ENCODE results near the gene UPF3A.
A peak's percentile ranks its signal among the peaks of the same experiment; 100 is the strongest.
"Not testable (repeated sequence)": the region's sequence is repeated elsewhere in the genome, so short reads cannot be mapped to it uniquely, and the experiment has no call there.

UPF3A gene

DNA sequence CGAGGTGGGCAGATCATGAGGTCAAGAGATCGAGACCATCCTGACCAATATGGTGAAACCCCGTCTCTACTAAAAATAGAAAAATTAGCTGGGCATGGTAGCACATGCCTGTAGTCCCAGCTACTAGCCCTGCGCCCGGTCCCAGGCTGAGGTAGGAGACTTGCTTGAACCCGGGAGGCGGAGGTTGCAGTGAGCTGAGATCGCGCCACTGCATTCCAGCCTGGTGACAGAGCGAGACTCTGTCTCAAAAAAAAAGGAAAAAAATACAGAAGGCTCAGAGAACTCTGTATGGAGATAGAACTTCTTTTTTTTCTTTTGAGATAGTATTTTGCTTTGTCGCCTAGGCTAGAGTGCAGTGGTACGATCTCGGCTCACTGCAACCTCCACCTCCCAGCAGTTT lies 17.1 kb upstream of the UPF3A start:
- DNase-seq, result not testable (repeated sequence)

- DNase-seq, result no peak
Measured at GRCh38 chr13:114264886-114265611, 16.4 kb upstream of the UPF3A start.

DNA sequence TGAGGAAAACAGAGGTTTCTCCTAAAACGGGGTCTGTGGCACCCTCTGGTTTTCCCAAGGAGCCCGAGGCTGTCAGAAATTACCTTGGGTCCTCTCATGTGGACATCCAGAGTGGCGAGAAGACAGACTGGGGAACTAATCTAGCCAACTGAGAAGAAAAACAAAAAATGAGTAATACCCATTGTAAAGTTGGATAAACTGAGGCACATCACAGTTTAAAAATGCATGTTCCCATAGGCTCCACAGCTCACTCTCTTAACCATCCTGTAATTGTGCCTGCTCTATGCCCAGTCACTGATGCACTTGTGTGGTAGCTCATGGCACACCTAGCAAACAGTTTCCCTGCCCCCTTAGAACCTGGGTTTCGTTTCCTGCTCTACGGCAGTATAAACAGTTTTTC lies 15.2 kb upstream of the UPF3A start:
- no peak for DNase-seq

GRCh38 chr13:114268344-114269280 lies 12.8 kb upstream of the UPF3A start:
- no peak for DNase-seq

DNA sequence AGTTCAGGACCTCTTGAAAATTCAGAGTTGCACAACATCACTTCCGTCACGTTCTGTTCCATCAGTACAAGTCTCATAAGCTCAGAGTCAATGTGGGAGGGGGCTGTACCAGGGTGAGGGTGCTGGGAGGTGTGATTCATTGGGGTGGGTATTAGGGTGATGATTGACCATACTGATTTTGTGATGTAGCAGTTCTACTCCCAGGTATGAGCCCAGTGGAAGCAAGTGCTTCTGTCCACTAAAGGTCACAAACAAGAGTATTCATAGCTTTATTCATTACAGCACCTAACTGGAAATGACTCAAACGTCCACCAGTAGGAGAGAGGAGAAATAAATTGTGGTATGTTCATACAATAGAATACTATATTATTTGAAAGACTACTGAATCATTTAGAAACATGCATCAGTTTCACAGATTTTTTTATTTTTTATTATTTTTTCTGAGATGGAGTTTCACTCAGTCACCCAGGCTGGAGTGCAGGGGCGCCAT lies 12.1 kb upstream of the UPF3A start:
- no peak for DNase-seq

- no peak for DNase-seq
Measured at GRCh38 chr13:114272977-114273376, 8.4 kb upstream of the UPF3A start.

DNA sequence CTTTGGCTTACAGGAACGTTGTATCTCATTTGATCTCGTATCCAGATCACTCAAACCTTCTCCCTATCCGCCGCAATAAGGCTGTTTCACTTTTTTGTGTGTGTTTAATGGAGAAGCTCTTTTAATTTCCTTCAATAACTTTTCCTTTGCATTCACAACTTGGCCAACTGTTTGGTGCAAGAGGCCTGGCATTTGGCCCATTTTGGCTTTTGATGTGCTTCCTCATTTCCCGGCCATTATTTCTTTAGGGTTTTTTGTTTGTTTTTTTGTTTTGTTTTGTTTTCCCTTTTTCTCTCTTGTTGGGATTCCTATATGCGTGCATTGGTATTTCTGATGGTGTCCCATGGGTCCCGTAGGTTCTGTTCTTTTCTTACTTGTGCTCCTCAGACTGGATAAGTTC lies 6.1 kb upstream of the UPF3A start:
- DNase-seq, result no peak

- no peak for DNase-seq
Measured at GRCh38 chr13:114279146-114279545, 2.3 kb upstream of the UPF3A start.

DNA sequence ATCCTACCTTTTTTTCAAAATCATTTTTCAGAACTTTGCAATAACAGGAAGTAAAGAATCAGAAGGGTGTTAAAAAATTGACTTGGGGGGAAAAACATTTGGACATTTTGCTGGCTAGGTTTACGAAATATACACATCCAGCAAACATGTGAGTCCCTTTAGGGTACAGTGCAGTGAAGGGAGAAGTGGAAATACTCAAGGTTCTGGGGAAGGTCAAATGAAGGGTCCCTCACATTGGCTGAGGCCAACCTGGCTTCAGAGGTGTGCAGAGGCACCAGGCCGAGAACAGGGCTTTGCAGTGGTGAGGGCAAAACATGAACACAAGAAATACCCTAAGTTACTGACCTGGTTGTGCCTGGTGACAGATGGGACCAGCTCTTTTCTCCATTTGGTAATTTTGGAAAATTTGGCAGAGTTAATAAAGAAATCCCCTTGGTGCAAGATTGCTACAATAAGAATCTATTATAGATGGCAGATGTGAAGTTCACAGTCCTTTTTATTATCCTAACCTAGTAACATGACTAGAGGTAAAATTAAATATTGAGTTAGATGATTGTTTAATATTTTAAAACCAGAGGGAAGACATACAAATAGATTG lies 1.5 kb upstream of the UPF3A start:
- DNase-seq, result no peak

DNA sequence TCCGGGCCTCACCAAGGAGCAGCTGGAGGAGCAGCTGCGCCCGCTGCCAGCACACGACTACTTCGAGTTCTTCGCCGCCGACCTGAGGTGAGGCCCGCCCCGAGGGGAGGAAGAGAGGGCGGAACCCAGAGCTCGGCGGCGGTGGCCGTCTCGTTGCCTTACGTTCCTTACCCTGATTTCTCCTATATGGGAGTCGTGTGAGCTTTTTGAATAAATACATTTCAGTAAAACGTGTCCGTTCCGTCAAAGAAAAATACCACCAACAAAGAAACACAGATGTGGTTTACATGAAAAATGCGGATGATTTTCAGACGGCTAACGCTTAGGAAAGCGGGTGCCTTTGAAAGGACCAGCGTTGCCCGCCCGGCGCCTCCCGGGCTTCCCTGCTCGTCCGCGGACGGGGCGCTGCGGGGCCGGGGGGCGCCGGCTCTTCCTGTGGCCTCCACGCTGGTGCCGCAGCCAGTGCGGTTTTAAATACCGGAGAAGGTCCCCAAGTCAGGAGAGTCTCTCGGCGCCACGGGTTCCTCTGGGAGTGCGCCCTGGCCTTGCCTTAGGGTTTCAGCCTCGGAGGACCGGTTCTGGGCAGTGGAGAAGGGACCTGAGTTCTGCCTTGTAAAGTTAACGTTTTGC lies 755 bp downstream of the UPF3A start:
- peak in 1 of 2 donors; percentile 40 for DNase-seq

GRCh38 chr13:114283576-114283975 lies 2.2 kb downstream of the UPF3A start:
- DNase-seq, result no peak

DNA sequence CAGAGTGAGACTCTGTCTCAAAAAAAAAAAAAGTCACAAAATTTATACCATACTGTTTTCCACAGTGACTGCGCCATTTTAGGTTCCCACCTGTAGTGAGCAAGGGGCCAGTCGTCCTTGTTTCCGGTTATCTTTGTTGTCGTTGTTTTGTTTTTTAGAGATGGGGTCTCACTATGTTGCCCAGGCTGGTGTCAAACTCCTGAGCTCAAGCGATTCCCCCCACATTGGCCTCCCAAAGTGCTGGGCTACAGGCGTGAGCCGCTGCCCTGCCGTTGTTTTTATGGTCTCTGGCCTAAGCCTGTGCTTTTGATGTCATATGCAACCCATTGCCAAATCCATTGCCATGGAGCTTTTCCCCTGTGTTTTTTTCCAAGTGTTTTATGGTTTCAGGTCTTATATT lies 3.3 kb downstream of the UPF3A start:
- no peak for DNase-seq

DNA sequence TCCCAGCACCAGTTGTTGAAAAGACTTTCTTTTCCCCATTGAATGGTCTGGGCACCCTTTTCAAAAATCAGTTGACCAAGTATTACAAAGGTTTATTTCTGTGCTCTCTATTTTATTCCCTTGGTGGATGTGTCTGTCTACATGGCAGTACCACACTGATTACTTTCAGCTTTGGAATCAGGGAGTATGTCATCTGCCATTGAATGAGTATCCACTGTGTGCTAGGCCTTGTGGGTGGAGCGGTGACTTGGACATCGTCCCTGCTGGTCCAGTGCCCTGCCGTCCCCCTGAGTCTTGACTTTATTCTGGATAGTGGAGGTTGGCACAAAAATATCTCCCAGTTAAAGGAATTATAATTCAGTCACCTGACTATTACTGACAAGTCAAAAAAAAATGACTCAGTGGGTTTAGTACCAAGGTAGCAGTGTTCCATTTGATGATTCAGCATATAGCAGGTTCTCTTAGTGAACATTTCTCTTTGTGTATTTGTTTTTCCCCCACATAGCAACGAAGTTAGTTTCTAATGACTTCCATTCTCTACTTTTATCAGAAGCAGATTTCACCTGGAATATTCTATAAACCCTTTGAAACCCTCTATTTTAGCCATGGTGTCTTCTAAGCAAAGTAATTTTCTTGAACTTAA lies 3.9 kb downstream of the UPF3A start:
- no peak for DNase-seq

GRCh38 chr13:114286808-114287207 lies 5.4 kb downstream of the UPF3A start:
- no peak for DNase-seq

- no peak for DNase-seq
Measured at GRCh38 chr13:114288157-114288591, 6.8 kb downstream of the UPF3A start.

DNA sequence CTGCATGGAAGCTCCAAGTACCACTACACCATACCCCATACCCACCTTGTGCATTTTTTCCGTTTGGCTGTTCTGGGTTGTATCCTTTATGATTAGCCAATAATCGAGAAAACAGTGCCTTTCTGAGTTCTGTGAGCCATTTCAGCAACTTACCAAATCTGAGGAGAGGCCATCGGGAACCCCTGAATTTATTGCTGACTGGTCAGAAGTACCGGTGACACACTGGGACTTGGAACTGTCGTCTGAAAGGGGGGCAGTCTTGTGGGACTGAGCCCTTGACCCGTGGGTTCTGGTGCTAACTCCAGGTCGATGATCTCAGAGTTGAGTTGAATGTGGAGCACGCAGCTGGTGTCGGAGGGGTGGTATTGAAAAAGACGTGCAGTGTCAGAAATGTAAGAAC lies 15.0 kb downstream of the UPF3A start:
- no peak for DNase-seq

DNA sequence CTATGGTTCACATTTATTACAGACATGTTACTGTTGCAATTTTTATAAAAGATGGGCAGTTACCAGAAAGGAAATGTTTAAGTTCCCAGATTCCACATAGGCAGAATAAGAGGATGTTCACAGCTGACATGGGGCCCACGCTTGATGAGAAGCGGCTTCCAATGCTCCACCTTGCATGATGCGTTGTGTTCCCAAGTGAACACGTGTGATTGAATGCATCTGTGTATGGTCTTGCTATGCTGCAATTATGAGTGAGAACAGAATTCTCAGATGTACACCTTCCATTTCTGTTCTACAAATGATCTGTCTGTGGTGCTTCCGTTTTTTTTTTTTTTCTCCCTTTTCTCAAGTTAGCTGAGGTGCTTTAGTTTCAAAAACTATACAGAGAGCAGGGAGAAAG lies 15.5 kb downstream of the UPF3A start:
- DNase-seq, result no peak

DNA sequence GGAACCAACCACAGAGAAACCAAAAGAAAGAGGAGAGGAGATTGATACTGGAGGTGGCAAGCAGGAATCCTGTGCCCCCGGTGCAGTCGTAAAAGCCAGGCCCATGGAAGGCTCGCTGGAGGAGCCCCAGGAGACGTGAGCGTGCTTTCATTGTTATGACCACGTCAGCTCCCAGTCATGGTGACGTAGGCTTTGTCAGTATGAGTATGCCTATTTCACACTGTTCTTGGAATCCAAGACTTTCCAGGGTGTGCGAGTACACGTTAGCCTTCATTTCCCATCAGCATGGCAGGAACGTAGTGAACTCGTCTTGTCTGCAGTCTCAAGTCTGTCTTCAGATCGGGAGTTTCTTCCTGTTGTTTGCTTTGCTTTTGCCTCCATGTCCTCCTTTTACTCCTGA lies 17.5 kb downstream of the UPF3A start:
- no peak for DNase-seq

GRCh38 chr13:114299604-114300305 lies 18.4 kb downstream of the UPF3A start:
- no peak for DNase-seq

GRCh38 chr13:114303700-114304327 lies 22.4 kb downstream of the UPF3A start:
- no peak for DNase-seq

DNA sequence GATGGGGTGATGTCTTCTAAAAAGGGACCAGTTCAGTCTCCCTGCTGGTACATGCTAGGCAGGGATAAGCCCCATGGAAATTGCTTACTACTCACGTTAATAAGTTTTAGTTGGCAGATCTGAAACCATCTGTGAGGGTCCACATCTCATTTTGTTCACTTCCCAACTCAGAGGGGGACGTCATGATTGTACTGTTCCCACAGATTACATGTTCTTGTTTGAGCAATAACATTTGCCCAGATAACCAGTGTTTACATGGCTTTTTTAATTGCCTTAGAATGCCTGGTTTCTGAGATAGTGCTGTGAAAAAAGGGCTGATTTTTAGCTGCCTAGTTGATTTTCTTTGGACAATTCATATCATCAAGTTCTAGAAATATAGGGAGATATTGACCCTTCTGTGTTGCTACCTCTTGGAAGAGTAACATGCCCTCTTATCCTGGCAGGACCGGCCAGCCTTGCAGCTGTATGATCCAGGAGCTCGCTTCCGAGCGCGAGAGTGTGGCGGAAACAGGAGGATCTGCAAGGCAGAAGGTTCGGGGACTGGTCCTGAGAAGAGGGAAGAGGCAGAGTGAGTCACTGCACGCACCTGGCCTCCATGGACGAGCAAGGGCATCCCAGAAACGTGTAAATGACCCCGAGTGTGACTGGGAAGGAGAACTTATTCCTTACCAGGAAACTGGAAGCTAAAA lies 23.1 kb downstream of the UPF3A start:
- no peak for DNase-seq

Data from hippocampal formation (tissue), 2 donors.